ELF-1 (cell line): Measurements from ENCODE around the gene ZNF827.
"Not testable (repeated sequence)": the region's sequence is repeated elsewhere in the genome, so short reads cannot be mapped to it uniquely, and the experiment has no call there.

Source experiments
- DNase-seq: peaks from one replicate; pipeline ENCODE4 v3.0.0-alpha.2; 2016; ENCODE audit warnings: low read depth, low spot score

ZNF827 gene

DNA sequence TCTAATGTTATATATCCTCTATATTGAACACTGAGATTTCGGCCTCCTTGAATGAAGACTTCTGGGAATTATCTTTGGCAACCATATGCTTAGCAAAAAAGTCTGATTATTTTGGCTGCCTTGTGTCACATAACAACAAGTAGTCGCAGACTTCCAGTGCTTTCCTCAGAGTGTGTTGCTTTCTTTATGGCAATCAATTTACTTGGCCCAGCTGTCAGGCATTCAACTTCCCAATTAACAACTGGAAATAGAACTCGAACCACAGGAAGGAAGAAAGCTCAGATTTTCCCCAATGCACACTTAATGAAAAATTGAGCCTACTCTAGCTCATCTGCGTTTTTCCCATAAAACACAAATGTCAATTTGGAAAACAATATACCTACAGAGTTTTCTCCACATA, 71.6 kb downstream of the ZNF827 start:
- DNase-seq = no peak

DNA sequence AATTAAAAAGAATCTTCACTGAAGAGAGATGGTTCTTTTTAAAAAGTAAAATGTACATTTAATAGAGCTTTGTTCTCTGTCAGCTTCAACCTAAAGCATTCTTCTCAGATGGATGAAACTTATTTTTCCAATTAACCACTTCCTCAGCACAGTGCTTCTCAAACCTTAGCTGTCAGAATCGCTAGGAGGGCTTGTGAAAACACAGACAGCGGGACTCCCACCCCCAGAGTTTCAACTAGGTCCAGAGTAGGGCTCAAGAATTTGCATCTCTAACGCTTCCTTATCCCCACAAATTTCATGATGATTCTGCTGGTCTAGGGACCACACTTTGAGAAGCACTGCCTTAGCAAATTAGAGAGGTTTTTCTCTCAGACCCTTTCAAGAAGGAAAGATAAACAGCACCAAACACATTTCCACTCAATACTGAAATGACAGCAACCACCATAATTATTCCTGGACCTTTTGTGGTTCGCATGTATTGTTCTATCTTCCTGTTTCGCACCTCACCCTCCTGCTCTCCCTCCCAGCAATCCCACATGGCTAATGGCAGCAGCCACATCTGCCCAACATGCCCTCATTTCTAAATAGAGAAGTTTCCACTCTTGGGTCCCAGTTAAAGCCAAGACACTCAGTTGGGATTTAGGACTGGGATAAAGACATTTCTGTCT, 73.2 kb downstream of the ZNF827 start:
- no peak for DNase-seq

DNA sequence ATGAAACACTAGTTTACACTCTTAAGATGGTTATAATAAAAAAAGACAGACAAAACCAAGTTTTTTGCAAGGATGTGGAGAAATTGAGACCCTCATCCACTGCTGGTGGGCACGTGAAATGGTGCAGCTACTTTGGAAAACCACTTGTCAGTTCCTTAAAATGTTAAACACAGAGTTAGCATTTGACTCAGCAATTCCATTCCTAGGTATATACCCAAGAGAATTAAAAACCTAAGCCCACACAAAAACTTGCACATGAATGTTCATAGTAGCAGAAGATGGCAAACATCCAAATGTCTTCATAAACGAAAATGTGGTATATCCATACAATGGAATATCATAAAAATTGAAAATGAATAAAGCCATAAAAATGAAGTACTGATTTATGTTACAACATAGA, 75.4 kb downstream of the ZNF827 start:
- no peak for DNase-seq

DNA sequence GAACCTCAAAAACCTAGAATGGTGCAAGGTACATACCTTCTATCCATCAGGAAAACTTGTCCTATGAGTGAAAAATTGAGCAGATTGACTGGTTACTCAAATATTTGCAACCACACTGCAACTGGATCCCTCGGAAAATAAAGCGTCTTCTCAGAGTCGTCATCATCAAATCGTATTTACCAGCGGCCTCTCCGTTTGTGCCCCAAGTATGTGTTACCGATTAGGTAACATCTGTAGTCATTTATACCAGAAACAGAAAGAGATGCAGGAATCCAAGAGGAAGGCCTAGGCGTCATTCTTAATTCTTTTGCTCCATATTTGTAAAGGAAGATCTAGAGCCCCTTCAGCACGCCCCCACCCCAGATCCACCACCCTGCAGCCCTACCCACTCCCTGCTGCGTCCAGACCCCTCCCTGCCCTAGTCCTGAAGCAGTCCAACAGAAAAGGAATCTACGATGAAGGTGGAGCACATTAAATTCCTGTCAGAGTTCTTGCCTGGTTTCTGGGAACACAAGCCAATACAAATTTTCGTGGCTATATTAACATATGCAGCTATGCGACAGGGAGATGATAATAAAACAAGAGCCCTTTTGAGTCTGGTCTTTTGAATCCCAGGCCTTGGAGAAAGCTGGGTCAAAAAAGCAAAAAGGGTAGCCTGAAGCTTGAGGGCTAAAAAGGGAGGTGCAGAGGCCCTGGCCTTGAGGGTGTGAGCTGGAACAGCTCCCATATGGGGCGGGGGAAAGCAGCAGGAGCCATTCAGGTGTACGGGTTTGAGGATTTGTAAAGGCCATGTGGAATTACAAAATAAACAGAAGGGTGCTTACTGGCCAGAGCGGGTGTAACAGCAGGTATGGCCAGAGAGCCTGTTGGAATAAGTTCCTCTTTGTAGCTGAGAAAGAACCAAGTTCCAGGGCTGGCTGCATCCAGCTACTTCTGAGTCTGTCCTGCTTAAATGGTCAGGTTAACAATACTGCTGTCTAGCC, 77.0 kb downstream of the ZNF827 start:
- DNase-seq = peak; percentile 37

DNA sequence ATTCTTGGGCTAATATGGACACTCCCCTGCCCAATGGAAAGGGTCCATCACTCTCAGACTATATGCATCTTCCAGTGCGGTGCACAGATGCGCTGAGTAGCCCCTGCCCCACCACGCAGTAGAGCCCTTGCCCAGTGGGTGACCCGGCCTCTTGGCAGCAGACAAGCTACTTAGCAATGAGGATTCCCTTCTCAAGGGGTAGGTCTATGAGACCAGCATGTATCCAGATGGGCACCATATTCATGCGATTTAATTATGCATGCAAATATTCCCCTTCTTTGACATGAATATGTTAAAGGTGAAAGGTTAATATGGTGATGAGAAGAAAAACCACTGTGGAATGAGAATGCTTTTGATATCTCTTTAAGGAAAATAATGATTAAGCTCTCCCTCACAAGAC, 77.7 kb downstream of the ZNF827 start:
- DNase-seq = no peak

DNA sequence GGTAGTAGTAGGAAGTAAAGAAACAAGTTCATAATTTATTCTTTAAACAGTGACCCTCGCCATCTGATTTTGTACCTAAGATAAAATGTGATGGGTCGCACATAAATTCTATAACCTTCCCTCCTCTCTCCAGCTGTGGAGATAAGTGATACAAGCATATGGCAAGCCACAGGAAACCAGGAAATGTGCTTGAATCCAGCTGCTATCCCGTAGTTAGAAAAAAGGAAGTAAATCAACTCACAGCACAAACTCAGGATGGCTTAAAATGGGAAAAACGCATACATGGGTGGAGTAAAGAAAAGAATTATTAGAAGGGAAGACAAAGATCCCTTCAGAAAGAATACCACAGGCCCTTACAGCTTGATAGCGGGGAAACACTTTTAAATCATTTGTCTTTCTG, 78.2 kb downstream of the ZNF827 start:
- no peak for DNase-seq

DNA sequence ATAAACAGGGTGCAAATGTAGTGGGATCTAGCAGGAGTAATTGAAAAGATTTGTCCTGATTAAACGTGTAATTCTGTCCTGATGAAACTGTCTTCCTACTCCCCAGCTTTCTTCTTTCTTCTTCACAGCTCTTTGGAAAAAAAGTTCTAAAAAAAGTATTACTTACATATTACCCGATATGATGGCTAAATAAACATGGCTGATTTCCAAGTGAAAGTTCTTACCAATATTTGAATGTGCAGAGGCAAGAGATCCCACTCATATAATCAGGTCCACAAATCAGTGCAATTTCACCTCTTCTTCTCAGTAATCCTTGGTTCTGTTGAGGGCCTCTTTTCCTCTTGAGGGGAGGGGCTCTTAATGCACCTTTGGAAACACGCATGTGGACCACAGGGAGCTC, 78.7 kb downstream of the ZNF827 start:
- no peak for DNase-seq

DNA sequence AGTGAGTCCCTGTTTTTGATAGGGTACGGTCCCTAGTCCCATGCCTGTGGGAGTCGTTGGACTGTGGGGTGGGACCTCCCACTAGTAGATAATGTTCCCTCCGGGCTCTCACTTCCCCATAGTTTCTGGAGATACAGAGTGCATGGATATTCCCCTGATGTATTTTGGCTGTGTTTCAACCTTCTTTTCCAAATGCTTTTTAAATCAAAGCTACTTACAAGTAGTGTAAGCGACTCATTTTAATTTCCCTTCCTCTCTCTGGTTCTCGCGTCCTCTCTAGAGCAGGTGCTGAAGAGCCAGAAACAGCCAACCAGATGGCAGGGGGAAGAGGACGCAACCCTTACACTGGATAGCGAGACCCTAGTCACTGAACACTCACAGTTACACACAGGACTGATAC, 79.2 kb downstream of the ZNF827 start:
- DNase-seq = no peak

DNA sequence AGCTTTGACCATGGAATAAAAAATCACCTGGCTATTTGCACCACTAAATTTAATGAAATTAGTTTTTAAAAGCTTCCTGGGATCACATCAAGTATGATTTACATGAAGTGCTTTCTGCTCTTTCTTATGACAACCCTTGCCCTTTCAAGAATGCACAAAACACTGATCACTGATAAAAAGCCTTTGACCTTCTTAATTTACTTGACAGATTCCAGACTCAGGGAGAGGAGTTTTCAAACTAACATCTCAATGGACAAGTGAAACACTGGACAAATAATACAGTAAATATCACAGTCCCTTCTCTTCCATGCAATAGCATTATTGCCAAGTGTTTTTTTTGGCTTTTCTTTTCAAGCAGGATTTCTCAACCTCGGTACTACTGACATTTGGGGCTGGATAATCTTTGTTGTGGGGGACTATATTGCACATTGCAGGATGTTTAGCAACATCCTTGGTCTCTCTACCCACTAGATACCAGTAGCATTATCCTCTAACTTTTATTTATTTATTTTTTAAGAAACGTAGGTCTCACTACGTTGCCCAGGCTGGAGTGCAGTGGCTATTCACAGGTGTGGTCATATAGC, 86.3 kb downstream of the ZNF827 start:
- no peak for DNase-seq

DNA sequence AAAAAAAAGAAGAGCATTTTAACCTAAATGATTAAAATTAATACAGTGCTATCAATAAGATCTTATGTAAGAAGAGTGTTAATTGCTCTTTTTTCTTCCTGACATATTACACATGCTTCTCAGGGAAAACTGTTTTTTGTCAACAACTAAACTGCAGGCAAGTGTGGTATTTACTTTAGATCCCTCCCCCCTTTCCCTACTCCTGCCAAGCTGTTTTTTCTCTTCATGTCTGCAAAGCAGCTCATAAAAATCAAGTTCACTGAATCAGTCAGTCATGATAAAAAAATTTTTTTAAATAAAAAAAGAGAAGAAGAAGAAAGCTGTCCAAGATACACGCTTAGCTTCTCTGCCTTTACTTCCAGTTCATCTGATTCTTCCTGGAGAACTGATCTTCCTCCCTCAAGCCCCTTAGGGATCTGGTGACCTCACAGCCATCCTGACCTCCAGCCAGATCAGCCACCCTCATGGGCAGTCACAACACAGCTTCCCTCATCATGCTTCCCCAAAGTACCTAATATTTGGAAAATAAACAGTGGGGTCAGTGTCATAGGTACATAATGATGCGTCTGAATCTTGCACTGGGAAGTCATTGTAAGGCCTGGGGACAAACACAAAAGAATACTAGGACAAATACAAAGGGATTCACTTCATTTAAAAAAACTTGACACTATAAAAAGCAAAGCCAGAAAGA, 87.0 kb downstream of the ZNF827 start:
- DNase-seq = peak; percentile 11

DNA sequence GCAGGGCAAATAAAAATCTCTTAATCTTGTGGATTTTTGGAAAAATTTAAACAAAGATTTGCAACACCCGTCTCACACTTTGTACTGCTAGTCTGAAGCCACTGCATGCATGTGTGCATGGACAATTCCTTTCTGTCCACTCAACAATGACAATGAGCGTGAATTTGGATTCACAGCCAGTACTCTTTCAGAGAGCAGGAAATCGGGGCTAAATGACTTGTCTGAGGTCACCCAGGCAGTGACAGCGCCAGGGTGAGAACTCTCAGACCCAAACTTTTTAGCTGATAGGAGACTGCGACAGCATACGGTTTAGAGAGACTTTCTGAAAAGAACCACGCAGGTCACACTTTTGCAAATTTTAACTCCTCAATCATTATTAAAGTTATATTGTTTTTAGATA, 90.9 kb downstream of the ZNF827 start:
- DNase-seq = no peak

DNA sequence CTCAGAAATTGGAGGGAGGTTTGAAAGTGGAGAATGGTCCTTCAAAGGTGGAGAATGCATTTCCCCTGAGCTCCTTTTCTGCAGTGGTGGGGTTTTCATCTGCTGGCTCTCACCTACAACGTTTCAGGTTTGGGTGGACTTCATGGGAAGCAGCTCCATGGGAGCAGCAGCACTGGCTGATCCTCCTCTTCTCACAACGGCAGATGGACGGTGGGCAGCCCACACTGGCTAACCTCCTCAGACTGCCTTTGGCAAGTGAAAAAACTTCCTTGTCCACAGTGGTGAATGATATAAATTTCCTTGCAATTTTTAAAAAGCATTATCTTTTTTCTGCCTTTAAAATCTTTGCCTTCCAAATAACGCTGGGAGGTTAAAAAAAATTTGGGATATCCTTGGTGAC, 93.5 kb downstream of the ZNF827 start:
- DNase-seq = no peak

DNA sequence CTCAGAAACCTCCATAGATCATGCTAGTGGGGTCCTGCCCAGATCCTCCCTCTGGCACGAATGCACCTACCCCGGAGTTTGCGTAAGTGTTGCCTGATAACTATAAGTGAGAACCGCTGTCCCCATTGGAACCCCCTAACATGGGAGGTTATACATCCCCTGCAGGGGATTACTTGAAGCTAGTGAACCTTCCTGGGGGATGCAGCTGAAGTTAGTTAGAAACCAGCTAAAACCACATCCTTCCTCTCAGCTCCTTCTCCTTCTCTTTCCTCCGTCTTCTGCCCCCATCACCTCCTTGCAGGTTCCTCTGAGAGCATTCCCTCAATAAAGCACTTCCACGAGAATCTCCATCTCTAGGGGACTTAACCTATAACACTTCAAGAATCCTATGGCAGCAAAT, 95.0 kb downstream of the ZNF827 start:
- no peak for DNase-seq

DNA sequence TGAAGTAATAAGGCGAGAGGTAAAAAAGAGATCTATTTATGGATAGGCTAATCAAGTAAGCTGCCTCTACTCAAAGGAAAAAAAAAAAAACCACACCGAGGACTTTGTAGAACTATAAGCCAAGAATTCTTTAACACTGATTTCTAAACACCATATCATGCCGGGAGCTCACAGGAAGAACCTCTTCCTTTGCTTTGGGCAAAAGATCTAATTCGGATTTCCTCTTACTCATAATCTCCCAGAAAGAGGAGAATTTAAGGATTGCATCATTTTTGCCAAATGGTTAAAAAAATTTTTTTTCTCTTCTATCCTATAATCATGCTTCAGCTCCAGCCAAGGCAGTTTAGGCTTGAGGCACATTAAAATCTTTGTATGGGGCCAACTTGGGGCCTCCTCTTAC, 95.5 kb downstream of the ZNF827 start:
- no peak for DNase-seq

DNA sequence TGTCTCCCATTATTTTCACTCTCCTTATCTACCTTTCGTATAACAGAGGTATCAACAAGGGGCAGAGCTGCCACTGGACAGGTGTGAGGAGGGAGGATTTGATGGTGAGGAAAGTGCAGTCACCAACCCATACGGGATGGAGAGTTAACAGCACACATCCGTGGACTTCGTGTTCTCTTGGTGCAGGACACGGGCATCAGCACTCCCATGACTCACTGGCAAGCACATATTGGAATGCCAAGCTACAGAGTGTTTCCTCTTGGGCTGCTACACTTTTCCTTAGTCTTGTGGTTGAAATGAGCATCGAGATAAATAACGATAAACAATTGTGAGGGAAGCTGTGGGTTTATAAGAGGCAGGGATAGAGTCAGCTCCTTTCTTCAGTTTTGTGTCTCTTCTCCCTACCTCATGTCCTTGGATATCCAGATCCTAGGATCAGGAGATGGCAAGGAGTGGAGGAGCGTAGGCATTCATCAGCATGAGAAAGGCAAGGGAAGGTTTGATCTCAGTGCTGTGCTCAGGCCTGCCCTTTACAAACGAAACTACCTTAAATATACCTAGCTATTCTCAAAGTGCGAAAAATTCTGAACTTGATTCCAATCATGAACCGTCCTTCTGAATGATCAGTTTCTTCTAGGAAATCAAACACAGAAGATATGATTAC, 96.3 kb downstream of the ZNF827 start:
- DNase-seq = no peak

DNA sequence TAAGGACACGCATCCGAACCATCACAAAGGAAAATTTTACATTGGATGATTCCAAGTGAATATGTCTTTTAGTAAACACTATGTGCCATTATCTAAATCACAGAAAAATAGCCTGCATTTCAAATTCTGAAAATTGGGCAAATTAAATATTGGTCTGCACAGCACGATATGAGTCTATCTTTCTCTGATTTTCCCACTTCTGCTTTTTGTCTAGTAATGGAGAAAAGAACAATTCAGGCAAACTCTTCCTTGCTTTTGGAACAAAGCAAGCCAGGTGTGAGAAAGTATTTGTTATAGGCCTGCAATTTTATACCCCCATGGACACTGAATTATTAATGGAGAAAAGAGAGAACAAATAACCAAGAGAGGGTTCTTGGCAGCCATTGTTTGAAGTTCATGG, 97.8 kb downstream of the ZNF827 start:
- no peak for DNase-seq

DNA sequence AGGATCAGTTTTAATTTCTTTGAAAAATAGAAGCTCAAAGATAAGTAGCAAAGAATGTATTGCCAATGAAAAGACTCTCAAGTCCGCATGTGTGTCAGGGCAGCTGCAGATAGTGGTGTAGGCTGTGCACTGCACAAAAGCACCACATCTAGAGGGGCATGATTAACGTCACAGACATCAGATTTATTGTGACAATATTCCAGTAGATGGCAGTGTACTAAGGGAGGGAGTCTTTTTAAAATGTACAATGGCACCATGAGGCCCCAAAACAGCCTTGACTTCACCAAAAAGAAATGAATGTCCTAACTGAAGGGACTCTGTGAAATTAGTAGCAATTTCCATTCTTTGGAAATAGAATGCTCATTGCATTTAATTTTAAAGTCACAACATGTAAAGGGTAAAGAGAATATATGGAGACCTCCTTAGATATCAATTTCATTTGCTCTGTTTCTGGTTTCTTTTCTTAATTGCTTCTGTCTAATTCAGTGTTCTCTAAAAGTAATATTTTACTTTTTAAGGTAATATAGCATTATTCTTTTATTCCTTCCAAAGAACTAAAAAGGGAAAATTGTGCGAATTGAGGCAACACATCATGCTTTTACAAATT, 98.4 kb downstream of the ZNF827 start:
- DNase-seq = no peak

DNA sequence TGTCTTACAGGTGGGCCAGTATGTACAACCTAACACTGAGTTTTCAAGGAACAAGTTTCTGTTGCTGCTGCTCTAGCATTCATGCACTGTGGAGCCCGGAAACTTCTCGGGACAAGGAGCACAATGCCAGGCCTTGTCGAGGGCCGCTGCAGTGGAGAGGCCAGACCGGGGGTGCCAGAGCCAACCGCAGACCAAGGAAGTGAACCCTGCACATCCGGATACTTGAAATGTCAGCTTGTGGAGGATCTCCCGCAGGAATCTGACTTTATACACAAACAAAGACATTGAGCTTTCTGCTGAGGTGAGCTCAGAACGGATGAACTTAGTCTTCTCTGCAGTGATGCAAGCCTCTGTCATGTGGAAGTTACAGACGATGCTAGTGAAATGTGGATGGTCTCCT, 99.5 kb downstream of the ZNF827 start:
- DNase-seq = no peak

DNA sequence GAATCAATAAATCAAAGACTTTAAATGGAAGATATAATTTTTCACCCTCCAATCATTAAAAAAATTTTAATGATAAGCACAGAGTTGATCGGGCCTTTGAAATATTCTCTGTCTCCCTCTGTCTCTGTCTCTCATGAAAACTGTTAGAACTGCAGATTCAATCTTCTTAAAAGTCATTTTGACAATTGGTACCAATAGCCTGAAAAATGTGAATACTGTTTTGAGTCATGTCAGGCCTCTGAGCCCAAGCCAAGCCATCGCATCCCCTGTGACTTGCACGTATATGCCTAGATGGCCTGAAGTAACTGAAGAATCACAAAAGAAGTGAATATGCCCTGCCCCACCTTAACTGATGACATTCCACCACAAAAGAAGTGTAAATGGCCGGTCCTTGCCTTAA, 106.2 kb downstream of the ZNF827 start:
- not testable (repeated sequence) for DNase-seq

DNA sequence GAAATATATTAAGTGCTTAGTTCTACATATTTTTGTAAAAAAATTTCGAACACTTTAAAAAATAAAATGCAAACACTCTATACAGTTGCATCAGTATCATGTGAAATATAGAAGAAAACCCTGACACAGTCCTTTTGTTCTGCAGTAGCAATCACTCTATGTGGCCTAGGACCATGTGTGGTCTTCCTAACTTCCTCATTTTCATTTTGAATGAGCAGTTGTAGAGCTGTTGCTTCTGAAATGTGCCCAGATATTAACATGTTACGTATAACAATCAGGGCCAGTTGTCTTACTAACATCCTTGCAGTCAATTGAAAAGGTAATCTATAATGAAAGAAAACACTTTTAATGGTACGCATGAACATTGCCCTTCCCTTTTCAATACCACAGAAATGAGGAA, 107.9 kb downstream of the ZNF827 start:
- DNase-seq = no peak
